ENCODE results near the gene ACKR2. TPM values are rescaled to one million over a fixed set of nuclear protein-coding genes. Genes with fewer than 3 reads are reported as not detected.

Gene ACKR2
- total RNA-seq, 6 experiments from 2014 or later: 0.09 to 0.10 (median 0.10) TPM; not detected in 3

- Mint-ChIP-seq H3K9me3 (peaks cover 7% of the 10 kb centered on the region), H3K27me3 (ENCODE audit: insufficient read depth) (peaks cover 20% of the 10 kb centered on the region), H3K27ac (no peak overlapping the region), H3K4me1 (ENCODE audit: low read depth) (peaks cover 14% of the 10 kb centered on the region), H3K36me3 (ENCODE audit: low read depth) (peaks cover 10% of the 10 kb centered on the region; the same call in 1 of the 2 replicates), H3K4me3 (no peak overlapping the region)
- TF ChIP-seq, protein P1, sequence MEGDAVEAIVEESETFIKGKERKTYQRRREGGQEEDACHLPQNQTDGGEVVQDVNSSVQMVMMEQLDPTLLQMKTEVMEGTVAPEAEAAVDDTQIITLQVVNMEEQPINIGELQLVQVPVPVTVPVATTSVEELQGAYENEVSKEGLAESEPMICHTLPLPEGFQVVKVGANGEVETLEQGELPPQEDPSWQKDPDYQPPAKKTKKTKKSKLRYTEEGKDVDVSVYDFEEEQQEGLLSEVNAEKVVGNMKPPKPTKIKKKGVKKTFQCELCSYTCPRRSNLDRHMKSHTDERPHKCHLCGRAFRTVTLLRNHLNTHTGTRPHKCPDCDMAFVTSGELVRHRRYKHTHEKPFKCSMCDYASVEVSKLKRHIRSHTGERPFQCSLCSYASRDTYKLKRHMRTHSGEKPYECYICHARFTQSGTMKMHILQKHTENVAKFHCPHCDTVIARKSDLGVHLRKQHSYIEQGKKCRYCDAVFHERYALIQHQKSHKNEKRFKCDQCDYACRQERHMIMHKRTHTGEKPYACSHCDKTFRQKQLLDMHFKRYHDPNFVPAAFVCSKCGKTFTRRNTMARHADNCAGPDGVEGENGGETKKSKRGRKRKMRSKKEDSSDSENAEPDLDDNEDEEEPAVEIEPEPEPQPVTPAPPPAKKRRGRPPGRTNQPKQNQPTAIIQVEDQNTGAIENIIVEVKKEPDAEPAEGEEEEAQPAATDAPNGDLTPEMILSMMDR (IDR thresholded peaks at IDR 0.05): no peak
- DNase-seq: no peak
These were observed 39.6 kb upstream of the ACKR2 start for GRCh38 chr3:42769477-42770131.

GRCh38 chr3:42771271-42771670 lies 38.0 kb upstream of the ACKR2 start:
- peaks cover 7% of the 10 kb centered on the region for H3K9me3 Mint-ChIP-seq
- H3K36me3 Mint-ChIP-seq (ENCODE audit: low read depth): peaks cover 10% of the 10 kb centered on the region; the same call in 1 of the 2 replicates
- H3K27me3 Mint-ChIP-seq (ENCODE audit: insufficient read depth): peaks cover 11% of the 10 kb centered on the region; the same call in 1 of the 2 replicates
- H3K27ac Mint-ChIP-seq: no peak overlapping the region
- H3K4me1 Mint-ChIP-seq (ENCODE audit: low read depth): peaks cover 9% of the 10 kb centered on the region
- TF ChIP-seq, protein P1 (IDR thresholded peaks at IDR 0.05): no peak
- no peak overlapping the region for H3K4me3 Mint-ChIP-seq
- no peak for DNase-seq

DNA sequence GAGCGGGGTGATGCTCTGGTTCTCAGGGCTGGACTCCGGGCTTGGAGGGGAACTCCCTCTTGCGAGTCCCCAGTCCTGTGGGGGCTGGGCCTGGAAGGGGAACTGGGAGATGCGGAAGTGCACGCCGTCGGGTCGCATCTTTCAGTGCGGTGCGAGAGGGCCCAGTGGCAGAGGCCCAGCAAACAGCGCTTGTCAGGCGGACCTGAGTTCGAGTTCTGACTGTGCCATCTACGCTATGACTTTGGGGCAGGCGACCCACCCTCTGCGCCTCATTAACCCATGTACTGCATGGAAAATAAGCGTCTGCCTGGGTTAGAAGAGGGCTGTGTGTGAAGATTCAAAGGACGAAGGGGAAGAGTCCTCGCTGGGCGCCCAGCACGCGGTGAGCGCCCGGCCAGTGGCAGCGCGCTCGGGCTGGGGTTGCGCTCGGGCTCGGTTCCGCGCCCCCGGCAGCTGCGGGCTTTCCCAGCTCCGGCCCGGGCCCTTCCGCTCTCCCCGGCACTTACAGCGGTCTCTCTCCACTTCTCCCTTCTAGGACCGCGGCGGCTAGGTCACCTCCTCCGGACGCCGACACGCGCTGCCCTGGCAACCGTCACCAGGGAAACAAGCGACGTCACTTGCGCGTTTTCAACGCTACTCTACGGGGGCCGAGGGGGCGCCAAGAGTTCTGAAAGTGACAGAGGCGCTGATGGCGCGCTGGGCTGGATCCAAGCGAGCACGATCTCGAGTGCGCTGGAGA lies 36.4 kb upstream of the ACKR2 start, which contains the start of gene CCDC13:
Gene CCDC13, minus strand, starts transcription at position 584 of the 739 bp plus-strand sequence. CDS start 14,908 bp downstream, outside the sequence.
- TF ChIP-seq, protein P1 (IDR thresholded peaks at IDR 0.05): no peak
- peaks cover 14% of the 10 kb centered on the region for H3K4me1 Mint-ChIP-seq (ENCODE audit: low read depth)
- H3K27ac Mint-ChIP-seq: peak within 1 kb of the TSS; percentile 80
- peaks cover 10% of the 10 kb centered on the region; the same call in 1 of the 2 replicates for H3K36me3 Mint-ChIP-seq (ENCODE audit: low read depth)
- H3K9me3 Mint-ChIP-seq: peaks cover 7% of the 10 kb centered on the region
- peaks cover 7% of the 10 kb centered on the region; the same call in 1 of the 2 replicates for H3K27me3 Mint-ChIP-seq (ENCODE audit: insufficient read depth)
- DNase-seq: peak; percentile 87
- peak within 1 kb of the TSS; percentile 93 for H3K4me3 Mint-ChIP-seq

DNA sequence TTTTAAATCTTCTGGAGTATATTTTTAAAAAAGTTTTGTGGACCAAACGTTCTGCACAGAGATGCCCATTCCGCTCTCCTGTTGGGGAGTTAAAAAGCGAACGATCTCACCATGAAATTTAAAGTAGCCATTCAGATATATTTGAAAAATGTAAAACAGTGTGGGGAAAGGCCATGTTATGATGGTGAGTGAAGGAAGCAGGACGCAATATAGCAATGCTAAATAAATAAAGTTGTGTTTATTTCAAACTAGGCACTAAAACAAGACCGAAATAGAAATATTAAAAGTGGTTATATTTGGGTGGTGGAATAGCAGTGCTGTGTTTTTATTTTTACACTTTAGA lies 35.9 kb upstream of the ACKR2 start:
- no peak for DNase-seq
- Mint-ChIP-seq H3K4me3 (peak overlapping the region; percentile 93), H3K4me1 (ENCODE audit: low read depth) (peaks cover 20% of the 10 kb centered on the region), H3K9me3 (peaks cover 7% of the 10 kb centered on the region), H3K27me3 (ENCODE audit: insufficient read depth) (peaks cover 6% of the 10 kb centered on the region; the same call in 1 of the 2 replicates), H3K36me3 (ENCODE audit: low read depth) (peaks cover 10% of the 10 kb centered on the region; the same call in 1 of the 2 replicates), H3K27ac (peak overlapping the region; percentile 80)
- TF ChIP-seq, protein P1 (IDR thresholded peaks at IDR 0.05): no peak

- no peaks in the 10 kb centered on the region; the same call in 1 of the 2 replicates for H3K27me3 Mint-ChIP-seq (ENCODE audit: insufficient read depth)
- TF ChIP-seq, protein P1 (IDR thresholded peaks at IDR 0.05): no peak
- DNase-seq: peak; percentile 88
- peak overlapping the region; percentile 68 for H3K4me3 Mint-ChIP-seq
- peak overlapping the region; percentile 85 for H3K27ac Mint-ChIP-seq
- H3K36me3 Mint-ChIP-seq (ENCODE audit: low read depth): peaks cover 6% of the 10 kb centered on the region; the same call in 1 of the 2 replicates
- peaks cover 42% of the 10 kb centered on the region for H3K4me1 Mint-ChIP-seq (ENCODE audit: low read depth)
- H3K9me3 Mint-ChIP-seq: no peaks in the 10 kb centered on the region
These were observed 30.6 kb upstream of the ACKR2 start for GRCh38 chr3:42778644-42779043.
